Kidney capillary endothelial cell (primary cell): ENCODE results near the gene SNRPD1.
A peak's percentile ranks its signal among the peaks of the same experiment; 100 is the strongest.
"Not testable (repeated sequence)": the region's sequence is repeated elsewhere in the genome, so short reads cannot be mapped to it uniquely, and the experiment has no call there.

Experiments
- DNase-seq: peaks from one replicate; pipeline ENCODE4 v3.0.0-alpha.2; 2018; ENCODE audit warnings: low spot score

Gene SNRPD1

GRCh38 chr18:21636769-21637168 is 24.7 kb downstream of the SNRPD1 start:
- DNase-seq, result no peak

DNA sequence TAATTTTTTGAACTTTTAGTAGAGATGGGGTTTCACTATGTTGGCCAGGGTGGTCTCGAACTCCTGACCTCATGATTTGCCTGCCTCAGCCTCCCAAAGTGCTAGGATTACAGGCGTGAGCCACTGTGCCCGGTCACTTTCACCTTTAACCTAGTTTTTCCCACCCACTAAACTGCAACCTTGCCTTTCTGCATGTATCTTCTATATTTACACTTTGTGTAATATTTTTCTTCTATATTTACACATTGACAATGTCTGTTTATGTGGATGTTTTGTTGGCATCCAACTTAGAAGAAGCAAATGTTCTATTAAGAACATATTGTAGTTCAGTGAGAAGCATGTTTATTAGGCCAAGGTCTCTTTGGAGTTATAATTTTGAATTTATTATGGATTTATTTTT is 26.7 kb downstream of the SNRPD1 start:
- DNase-seq, result no peak

- DNase-seq, result not testable (repeated sequence)
Measured at GRCh38 chr18:21640375-21640774, 28.3 kb downstream of the SNRPD1 start.

GRCh38 chr18:21650311-21650710 is 38.2 kb downstream of the SNRPD1 start:
- DNase-seq, result no peak

- no peak for DNase-seq
Measured at GRCh38 chr18:21652073-21652472, 40.0 kb downstream of the SNRPD1 start.

DNA sequence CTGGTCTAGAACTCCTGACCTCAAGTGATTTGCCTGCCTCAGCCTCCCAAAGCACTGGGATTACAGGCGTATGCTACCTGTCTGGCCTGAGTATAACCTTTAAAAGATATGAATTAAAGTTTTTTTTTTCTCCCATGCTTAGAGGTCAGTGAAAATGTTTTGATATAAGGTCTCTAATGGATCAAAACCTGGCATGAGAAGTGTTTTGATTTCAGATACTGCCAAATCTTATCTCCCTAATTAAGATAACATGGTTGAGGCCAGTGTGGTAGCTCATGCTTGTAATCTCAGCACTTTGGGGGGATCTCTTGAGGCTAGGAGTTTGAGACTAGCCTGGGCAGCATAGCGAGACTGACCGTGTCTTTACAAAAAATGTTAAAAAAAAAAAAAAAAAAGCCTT is 41.2 kb downstream of the SNRPD1 start:
- DNase-seq, result no peak

- no peak for DNase-seq
Measured at GRCh38 chr18:21656402-21656801, 44.3 kb downstream of the SNRPD1 start.

- no peak for DNase-seq
Measured at GRCh38 chr18:21660078-21660477, 48.0 kb downstream of the SNRPD1 start.

DNA sequence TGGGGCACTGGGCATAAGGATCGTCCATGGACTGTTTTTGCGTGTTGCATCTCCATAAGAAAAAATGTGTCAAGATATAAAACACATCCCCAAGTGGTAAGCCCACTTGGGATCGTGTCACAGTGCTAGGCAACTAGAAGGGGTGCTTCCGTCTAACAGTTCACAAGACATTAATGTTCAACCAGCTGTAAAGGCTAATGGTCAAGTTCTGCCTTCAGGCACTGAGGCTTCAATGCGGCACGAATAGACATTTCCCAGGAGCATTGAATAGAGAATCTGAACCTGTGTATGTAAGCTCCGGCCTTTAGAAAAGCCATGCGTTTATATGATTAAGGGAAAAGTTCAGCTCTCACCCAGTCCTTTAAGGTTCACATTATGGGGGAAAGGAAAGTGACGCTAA is 50.5 kb downstream of the SNRPD1 start:
- DNase-seq, result no peak

GRCh38 chr18:21663578-21663977 is 51.5 kb downstream of the SNRPD1 start:
- DNase-seq, result no peak

- DNase-seq, result no peak
Measured at GRCh38 chr18:21664069-21664468, 52.0 kb downstream of the SNRPD1 start.

- peak; percentile 25 for DNase-seq
Measured at GRCh38 chr18:21669736-21670285, 57.7 kb downstream of the SNRPD1 start.

- DNase-seq, result no peak
Measured at GRCh38 chr18:21672521-21673267, 60.6 kb downstream of the SNRPD1 start.

GRCh38 chr18:21675354-21675753 is 63.2 kb downstream of the SNRPD1 start:
- DNase-seq, result not testable (repeated sequence)

GRCh38 chr18:21678859-21679258 is 66.7 kb downstream of the SNRPD1 start:
- DNase-seq, result peak; percentile 48

DNA sequence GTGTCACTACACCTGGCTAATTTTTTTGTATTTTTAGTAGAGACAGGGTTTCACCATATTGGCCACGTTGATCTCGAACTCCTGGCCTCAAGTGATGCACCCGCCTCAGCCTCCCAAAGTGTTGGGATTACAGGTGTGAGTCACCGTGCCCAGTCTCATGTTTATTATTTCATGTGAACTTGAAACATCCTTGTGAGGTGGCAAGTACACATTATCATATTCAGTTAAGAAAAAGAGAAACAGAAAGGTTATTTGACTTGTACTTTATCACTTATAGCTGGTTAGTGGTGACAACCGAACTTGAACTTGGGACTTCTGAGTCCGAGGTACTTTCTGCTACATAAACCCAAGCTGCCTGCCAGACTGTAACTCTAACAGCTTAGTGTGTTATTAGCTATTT is 68.0 kb downstream of the SNRPD1 start:
- DNase-seq, result no peak

GRCh38 chr18:21682371-21683051 is 70.4 kb downstream of the SNRPD1 start:
- no peak for DNase-seq
